Breast epithelium (tissue), 4 donors: ENCODE data around the gene VAV3. TPM values are rescaled to one million over a fixed set of nuclear protein-coding genes. Genes with fewer than 3 reads are reported as not detected.

Source experiments
- DNase-seq, 2 donors: peaks; one replicate each; pipeline ENCODE4 v3.0.0-alpha.2; 2019; ENCODE audit warnings: low spot score in 2 of 2
- H3K27ac ChIP-seq, 2 donors: fragments of 200-600 bp; sonication (generic) in 1 of 2; one replicate each; pipeline ENCODE4 v1.5.1; 2016 to 2019; ENCODE audit warnings: mild to moderate bottlenecking in 1 of 2
- H3K27me3 ChIP-seq, 2 donors: fragments of 200-600 bp; sonication (generic) in 1 of 2; one replicate each; pipeline versions ENCODE4 v1.5.1 to v1.6.0; 2017 to 2019; ENCODE audit warnings: control low read depth in 1 of 2, mild to moderate bottlenecking in 1 of 2
- H3K36me3 ChIP-seq: fragments of 200-600 bp; one replicate; pipeline ENCODE4 v1.5.1; 2019
- H3K4me1 ChIP-seq, 2 donors: fragments of 200-600 bp; sonication (generic); one replicate each; pipeline ENCODE4 v1.5.1; 2016 to 2019; ENCODE audit warnings: control low read depth in 1 of 2
- H3K4me3 ChIP-seq, 3 donors: fragments of 200-600 bp; sonication (generic); 1 replicate in 2 of 3; 2 replicates in 1 of 3; pipeline ENCODE4 v1.5.1; 2016 to 2019; ENCODE audit warnings: mild to moderate bottlenecking in 3 of 3, moderate library complexity in 2 of 3
- H3K9me3 ChIP-seq, 2 donors: fragments of 200-600 bp; sonication (generic) in 1 of 2; one replicate each; pipeline ENCODE4 v1.5.1; 2016 to 2019; ENCODE audit warnings: control low read depth in 1 of 2
- CTCF ChIP-seq, 3 donors: fragments of 450-650 bp; IDR thresholded peaks; one replicate each; pipeline ENCODE4 v1.5.1; 2016 to 2017; ENCODE audit warnings: antibody characterized with exemption in 3 of 3, mild to moderate bottlenecking in 3 of 3, moderate library complexity in 3 of 3
- POLR2A ChIP-seq: fragments of 450-650 bp; IDR thresholded peaks from one replicate; pipeline ENCODE4 v1.6.1; 2016; ENCODE audit warnings: antibody characterized with exemption, mild to moderate bottlenecking, moderate library complexity
- POLR2AphosphoS5 ChIP-seq, 3 donors: sonication (generic); formaldehyde crosslinking; IDR thresholded peaks; one replicate each; pipeline ENCODE4 v1.6.1; 2017; ENCODE audit warnings: antibody characterized with exemption in 3 of 3
- intact Hi-C: fragments of 100-400 bp; cut with DNase I; formaldehyde crosslinking; loops from one replicate; pipeline ENCODE4 v1.15.1; 2023; ENCODE audit warnings: low total_unique reads
- total RNA-seq, 3 donors: library from RNA; depleted of rRNA; stranded (reverse); fragments of >200 nt; gene quantifications; one replicate each; pipeline ENCODE4 v1.1.0, GENCODE V29; 2016

Gene VAV3
- total RNA-seq, 3 donors from 2014 or later, result 8.0 to 153 (median 113) TPM

GRCh38 chr1:107939256-107939655 is 25.7 kb downstream of the VAV3 start:
- DNase-seq, result no peak
- H3K4me3 ChIP-seq, result no peak overlapping the region
- no peaks in the 10 kb centered on the region for H3K36me3 ChIP-seq
- H3K4me1 ChIP-seq, result peaks cover 7 to 11% of the 10 kb centered on the region in 2 donors
- intact Hi-C loops, result no loop called here
- no peak overlapping the region for H3K27ac ChIP-seq
- no peaks in the 10 kb centered on the region for H3K9me3 ChIP-seq
- TF ChIP-seq CTCF (IDR thresholded peaks at IDR 0.05) (no peak), POLR2A (no peak), POLR2AphosphoS5 (IDR thresholded peaks at IDR 0.05) (no peak)
- H3K27me3 ChIP-seq, result no peaks in the 10 kb centered on the region

GRCh38 chr1:107936498-107937481 is 28.2 kb downstream of the VAV3 start:
- H3K4me1 ChIP-seq, result peaks cover 7 to 11% of the 10 kb centered on the region in 2 donors
- intact Hi-C loops, result no loop called here
- peak; percentile 75 to 93 for DNase-seq
- H3K27me3 ChIP-seq, result no peaks in the 10 kb centered on the region
- peak; percentile 14 to 71 (median 26) for TF ChIP-seq POLR2AphosphoS5 (IDR thresholded peaks at IDR 0.05)
- TF ChIP-seq CTCF (IDR thresholded peaks at IDR 0.05), result no peak
- no peak for TF ChIP-seq POLR2A
- no peaks in the 10 kb centered on the region for H3K36me3 ChIP-seq
- H3K27ac ChIP-seq, result peak overlapping the region; percentile 52 to 56
- no peaks in the 10 kb centered on the region for H3K9me3 ChIP-seq
- H3K4me3 ChIP-seq, result peak overlapping the region in 1 of 3 donors; percentile 7

GRCh38 chr1:107935396-107936064 is 29.4 kb downstream of the VAV3 start:
- DNase-seq, result no peak
- intact Hi-C loops, result no loop called here
- H3K4me1 ChIP-seq, result peaks cover 7% of the 10 kb centered on the region in 2 donors
- TF ChIP-seq CTCF (IDR thresholded peaks at IDR 0.05) (no peak), POLR2A (no peak), POLR2AphosphoS5 (IDR thresholded peaks at IDR 0.05) (no peak)
- no peak overlapping the region for H3K4me3 ChIP-seq
- peak overlapping the region; percentile 3 to 56 for H3K27ac ChIP-seq
- no peaks in the 10 kb centered on the region for H3K36me3 ChIP-seq
- no peaks in the 10 kb centered on the region for H3K27me3 ChIP-seq
- H3K9me3 ChIP-seq, result no peaks in the 10 kb centered on the region

DNA sequence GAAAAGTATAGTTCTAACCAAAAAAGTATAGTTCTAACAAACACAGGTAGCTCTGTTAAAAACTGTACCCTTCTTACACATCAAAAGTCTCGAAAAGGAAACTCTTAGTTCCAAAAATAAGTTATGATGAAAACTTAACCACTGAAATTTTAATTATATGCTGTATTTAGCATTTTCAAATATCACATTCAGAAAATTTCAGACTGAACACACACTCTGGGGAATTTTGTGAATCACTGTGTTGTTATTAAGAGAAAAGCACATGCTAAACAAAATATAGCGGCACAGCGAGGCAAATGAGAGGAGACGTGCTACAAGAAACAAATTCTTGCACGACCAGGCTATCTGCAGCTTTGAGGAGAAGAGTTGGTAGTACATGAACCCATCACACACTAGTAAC is 30.4 kb downstream of the VAV3 start:
- Histone ChIP-seq H3K4me3 (no peak overlapping the region), H3K4me1 (peaks cover 7% of the 10 kb centered on the region in 2 donors), H3K27ac (no peak overlapping the region), H3K9me3 (no peaks in the 10 kb centered on the region), H3K36me3 (no peaks in the 10 kb centered on the region), H3K27me3 (no peaks in the 10 kb centered on the region)
- TF ChIP-seq POLR2A (no peak), POLR2AphosphoS5 (IDR thresholded peaks at IDR 0.05) (no peak), CTCF (IDR thresholded peaks at IDR 0.05) (no peak)
- intact Hi-C loops, result no loop called here
- DNase-seq, result no peak

DNA sequence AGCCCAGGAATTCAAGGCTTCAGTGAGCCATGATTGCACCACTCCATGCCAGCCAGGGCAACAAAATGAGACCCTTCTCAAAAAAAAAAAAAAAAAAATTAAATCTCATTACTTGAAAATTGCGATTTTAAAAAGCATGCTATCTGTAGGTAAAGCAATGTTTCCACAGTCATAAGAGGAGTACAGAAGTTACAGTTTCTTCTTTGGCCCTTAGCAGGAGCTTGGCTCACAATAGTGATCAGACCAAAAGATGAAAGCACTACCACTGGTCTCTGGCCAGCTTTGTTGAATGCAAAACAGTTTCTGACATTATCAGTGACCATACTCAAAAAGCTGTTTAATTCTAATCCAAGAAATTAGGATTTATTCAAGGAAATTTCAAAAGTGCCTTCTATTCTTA is 31.2 kb downstream of the VAV3 start:
- no peak overlapping the region for H3K4me3 ChIP-seq
- peaks cover 7% of the 10 kb centered on the region in 2 donors for H3K4me1 ChIP-seq
- H3K36me3 ChIP-seq, result no peaks in the 10 kb centered on the region
- intact Hi-C loops, result no loop called here
- H3K9me3 ChIP-seq, result no peaks in the 10 kb centered on the region
- DNase-seq, result no peak
- TF ChIP-seq CTCF (IDR thresholded peaks at IDR 0.05) (no peak), POLR2AphosphoS5 (IDR thresholded peaks at IDR 0.05) (no peak), POLR2A (no peak)
- H3K27ac ChIP-seq, result no peak overlapping the region
- H3K27me3 ChIP-seq, result no peaks in the 10 kb centered on the region
